Adrenal gland (tissue), 5 donors: Measurements from ENCODE around the gene TPGS1.

Source experiments
- POLR2A ChIP-seq, 2 donors: fragments of 450-650 bp; IDR thresholded peaks; one replicate each; pipeline ENCODE4 v1.6.1; 2017; ENCODE audit warnings: antibody characterized with exemption in 2 of 2, mild to moderate bottlenecking in 2 of 2, moderate library complexity in 1 of 2
- TF ChIP-seq, protein P1 (sequence below), 6 experiments: fragments of 450-650 bp in 4 of 6; fragments of 200-600 bp in 2 of 6; sonication (generic) in 1 of 6; IDR thresholded peaks; 1 replicate in 5 of 6; 2 replicates in 1 of 6; pipeline versions ENCODE4 v1.5.1 to v1.8.0; 2016 to 2021; ENCODE audit warnings: antibody characterized with exemption in 6 of 6, mild to moderate bottlenecking in 2 of 6, moderate library complexity in 1 of 6
- donor health status: DM: no; HTN: no; CAD: no.

DNA sequence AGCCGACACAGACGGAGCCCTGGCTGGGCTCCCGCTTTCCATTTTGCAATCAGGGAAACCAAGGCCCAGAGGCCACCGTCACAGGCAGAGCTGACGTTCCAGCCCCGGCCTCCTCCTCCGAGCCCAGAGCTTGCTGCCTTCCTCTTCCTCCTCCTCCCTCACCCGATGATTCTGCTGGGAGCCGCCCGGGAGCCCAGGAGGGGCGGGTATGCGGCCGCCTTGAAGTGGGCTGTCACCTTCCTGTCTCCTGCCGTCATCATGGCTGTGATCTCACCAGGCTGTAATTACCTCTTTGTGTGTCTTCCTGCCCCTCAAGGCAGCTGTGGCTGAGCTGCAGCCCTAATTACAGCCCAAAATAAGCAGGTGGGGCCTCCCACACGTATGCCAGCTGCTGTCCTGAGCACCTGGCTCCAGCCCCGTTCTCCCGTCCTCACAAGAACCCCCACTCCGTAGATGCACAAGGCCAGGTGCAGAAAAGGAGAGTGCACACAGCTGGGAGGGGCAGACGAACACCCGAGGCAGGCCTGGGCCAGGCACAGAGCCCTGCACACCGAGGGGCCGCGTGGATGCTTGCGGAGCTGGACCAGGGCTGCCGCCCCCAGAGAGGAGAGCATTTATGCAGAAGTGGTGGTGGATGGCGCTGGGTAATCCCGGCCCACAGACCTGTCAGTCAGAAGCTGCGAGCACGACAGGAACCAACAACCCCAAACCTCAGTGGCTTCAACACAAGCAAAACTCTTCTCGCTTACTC, 4.0 kb downstream of the TPGS1 start:
- TF ChIP-seq, protein P1, sequence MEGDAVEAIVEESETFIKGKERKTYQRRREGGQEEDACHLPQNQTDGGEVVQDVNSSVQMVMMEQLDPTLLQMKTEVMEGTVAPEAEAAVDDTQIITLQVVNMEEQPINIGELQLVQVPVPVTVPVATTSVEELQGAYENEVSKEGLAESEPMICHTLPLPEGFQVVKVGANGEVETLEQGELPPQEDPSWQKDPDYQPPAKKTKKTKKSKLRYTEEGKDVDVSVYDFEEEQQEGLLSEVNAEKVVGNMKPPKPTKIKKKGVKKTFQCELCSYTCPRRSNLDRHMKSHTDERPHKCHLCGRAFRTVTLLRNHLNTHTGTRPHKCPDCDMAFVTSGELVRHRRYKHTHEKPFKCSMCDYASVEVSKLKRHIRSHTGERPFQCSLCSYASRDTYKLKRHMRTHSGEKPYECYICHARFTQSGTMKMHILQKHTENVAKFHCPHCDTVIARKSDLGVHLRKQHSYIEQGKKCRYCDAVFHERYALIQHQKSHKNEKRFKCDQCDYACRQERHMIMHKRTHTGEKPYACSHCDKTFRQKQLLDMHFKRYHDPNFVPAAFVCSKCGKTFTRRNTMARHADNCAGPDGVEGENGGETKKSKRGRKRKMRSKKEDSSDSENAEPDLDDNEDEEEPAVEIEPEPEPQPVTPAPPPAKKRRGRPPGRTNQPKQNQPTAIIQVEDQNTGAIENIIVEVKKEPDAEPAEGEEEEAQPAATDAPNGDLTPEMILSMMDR (IDR thresholded peaks at IDR 0.05) = no peak
- TF ChIP-seq POLR2A (IDR thresholded peaks at IDR 0.05) = no peak
